HG02798 (cell line): ENCODE measurements around the gene IHH.

Experiments
- ATAC-seq: cut with Tn5 transposase; IDR thresholded peaks from one replicate; pipeline ENCODE4 v1.9.1; 2021; ENCODE audit warnings: mild to moderate bottlenecking; ENCODE audit not compliant: unreplicated experiment, poor library complexity

IHH gene

GRCh38 chr2:219042750-219043149, 18.0 kb downstream of the IHH start:
- no peak for ATAC-seq

GRCh38 chr2:219042157-219042556, 18.6 kb downstream of the IHH start:
- no peak for ATAC-seq

DNA sequence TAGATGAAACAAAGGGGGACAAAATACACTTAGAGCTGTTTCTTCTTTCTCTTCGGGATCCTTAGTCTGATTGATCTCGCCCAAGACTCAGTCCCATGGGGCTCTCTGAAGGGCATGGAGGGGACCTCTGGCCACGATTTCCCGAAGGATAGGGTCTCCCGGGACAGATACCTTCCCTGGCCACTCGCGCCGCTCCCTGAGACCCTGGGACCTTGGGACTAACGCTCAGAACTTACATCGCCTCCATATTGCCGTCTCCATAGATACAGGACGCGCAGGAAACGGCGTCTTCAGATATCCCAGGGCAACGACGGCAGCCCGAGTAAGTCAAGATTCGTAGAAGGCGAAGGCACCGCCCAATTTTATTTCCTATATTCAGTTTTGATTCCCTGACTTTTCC, 19.5 kb downstream of the IHH start, which contains the start of gene CFAP65:
CFAP65 (minus strand) TSS at position 265 of the 400 bp plus-strand sequence. CDS start 2,468 bp downstream, outside the sequence.
- no peak for ATAC-seq

GRCh38 chr2:219038600-219038999, 22.1 kb downstream of the IHH start:
- no peak for ATAC-seq

GRCh38 chr2:219037783-219038499, 22.8 kb downstream of the IHH start:
- ATAC-seq, result no peak

DNA sequence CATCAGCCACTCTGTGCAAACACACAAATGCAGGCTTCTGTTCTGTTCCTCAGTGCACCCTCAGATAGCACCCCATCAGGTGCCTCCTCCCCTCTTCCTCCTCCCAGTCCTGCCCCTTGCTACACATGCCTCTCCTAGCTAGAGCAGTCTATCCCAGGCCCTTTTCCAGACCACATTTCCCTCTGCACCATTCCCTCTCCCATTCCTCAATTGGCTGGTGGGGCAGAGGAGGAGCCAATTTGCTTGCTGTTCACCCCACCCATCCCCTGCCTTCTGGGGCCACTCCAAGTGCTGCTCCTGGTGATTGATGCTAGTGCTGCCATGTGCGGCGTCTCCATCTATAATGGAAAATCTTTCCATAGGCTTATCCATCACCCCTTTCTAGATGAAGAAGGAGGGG, 24.8 kb downstream of the IHH start:
- ATAC-seq, result no peak

DNA sequence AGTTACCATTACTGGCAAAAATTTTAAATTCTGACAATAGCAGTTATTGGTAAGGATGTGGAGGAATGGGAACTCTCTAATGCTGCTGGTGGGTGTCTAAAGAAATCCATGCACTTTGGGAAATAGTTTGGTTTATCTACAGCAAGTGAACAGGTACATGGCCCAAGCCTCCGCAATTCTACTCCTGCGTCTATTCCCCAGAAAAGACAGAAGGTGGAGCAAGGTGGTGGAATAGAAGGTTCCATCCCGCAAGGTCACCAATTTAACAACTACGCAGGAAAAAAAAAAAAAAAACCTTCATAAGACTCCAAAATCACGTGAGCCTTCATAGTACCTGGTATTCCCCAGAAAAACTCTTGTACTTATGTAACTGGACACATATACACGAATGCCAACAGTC, 25.9 kb downstream of the IHH start:
- no peak for ATAC-seq

GRCh38 chr2:219032051-219032745, 28.5 kb downstream of the IHH start:
- no peak for ATAC-seq

GRCh38 chr2:219031005-219031738, 29.5 kb downstream of the IHH start:
- no peak for ATAC-seq

DNA sequence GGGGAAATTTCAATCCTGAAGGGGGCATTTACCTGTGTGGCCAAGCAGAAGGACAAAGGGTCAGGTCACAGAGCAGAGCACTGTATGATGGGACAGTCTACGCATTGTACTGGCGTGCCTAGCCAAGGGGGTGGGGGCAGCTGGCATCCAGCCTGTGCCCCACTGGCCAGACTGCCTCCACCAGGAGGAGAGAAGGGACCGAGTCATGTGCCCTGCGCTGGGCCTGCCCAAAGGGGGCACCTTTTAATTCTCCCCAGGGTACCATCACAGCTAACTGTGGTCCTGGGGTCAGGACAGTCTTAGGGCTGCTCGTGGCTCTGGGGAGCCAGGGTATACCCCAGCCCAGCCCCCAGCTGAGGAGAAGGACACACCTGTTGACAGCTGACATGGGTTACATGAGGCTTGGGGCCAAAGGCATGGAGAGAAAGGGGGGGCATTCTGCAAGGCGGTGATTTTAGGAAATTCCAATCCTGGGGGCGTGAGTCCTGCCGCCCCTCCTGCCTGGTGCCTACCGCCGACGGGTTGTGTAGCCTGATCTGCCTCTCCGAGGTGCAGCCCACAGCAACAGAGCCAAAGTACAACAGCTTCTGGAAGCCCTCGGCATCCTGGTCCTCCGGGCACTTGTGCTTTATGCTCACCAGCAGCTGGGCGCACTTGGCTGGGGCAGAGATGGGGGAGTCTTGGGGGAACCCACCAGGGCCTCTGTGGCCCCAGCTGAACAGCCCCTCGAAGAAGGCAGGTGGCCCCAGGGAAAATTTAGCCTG, 30.4 kb downstream of the IHH start:
- no peak for ATAC-seq

GRCh38 chr2:219029829-219030165, 30.9 kb downstream of the IHH start:
- peak; percentile 75 for ATAC-seq

DNA sequence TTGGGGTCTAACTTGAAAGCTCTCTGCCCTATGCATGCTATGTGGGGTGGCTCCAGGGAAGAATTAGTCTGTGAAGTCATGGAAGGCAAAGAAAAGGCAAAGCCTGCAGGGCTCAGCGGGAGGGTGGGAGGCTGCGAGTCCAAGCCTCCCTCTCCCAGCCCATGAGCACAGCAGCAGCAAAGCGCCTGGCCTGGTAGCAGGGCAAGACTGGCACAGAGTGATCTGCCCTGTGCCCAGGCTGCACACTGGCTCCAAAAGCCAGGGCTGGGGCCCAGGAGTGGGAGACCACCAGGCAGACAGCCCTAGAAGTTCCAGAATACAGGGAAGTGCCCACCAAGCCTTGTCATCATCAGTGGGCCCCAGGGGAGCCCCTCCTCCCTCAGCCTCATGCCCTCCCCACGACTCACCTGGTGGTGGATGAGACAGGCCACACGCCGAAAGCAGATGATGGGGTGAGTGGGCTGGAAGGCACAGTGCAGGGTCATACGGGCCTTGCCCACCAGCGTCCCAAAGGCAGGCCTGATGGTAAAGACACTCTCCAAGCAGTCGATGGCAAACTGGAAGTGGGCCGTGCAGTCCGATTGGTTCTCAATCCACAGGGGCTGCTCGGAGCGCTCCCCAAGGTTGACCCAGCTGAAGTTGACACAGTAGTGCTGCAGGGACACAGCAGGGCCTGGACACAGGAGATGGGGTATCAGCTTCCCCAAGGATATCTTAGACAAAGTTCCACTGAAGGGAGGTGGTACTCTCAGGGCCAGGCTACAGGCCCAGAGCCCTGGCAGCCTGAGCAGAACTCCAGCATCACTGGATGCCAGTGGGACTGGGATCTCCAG, 31.5 kb downstream of the IHH start:
- peak; percentile 8 for ATAC-seq

- ATAC-seq, result no peak
Measured at GRCh38 chr2:219028141-219028540, 32.6 kb downstream of the IHH start.

DNA sequence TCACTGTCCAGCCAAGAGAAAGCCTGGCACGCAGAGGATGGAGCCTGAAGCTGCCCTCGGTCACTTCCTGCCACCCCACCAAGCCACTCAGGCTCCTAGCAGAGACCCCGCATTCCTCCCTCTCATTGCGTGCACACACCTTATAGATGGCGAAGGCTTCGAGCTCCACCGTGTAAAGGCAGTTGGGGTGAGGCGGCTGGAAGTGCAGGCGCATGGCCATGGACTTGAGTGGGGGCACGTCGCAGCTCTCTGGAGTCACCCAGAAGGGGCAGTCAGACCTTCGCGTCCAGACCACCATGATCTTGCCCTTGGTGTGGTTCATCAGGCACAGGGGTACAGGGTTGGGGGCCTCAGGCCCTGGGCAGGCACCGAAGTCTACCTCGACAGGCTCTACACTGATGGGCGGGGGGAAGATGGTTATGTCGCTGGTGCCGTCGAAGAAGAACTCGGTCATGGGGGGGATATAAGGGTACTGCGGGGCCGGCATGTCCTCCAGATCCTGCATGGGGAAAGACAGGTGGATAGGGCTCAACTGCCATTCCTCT, 33.1 kb downstream of the IHH start:
- no peak for ATAC-seq

- no peak for ATAC-seq
Measured at GRCh38 chr2:219026946-219027345, 33.8 kb downstream of the IHH start.

DNA sequence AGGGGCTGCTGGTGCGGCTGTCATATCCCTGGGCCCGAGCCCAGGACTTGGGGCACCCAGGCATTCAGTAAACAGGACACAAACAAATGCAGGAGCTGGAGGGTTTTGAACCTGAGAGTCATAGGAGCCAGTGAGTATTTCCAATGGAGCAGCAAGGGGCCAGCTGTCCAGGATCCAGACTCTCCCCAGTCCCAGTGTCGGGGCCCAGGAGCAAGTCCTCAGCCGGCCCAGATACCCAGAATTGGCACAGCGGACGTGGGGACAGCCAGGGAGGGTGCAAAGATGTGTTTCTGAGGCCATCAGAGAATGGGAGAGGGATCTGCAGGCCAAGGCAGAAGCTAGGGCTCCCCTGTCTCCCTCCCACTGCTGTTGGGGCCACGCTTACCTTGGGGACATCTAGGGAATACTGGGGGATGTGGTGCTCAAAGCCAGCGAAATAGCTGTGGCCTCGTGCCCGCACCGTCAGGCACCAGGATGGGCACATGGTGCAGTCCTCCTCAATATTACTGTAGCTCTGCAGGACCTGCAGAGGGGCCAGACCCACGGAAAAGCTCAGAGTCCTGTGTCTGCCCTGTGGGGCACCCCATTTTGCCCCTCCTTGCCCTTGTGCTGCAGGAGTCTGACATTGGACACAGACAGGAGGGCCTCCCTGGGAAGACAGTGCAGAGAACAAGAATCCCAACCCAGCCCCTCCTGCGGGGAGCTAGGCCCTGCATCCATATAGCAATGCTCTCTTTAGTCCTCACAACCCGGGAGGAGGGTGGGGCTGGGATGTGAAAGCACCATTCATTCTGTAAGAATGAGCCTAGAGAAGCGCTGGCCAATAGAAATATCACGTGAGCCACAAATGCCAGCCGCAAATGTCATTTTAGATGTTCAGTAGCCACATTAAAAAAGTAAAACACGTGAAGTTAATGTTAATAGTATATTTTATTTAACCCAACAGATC, 34.8 kb downstream of the IHH start:
- ATAC-seq, result no peak

DNA sequence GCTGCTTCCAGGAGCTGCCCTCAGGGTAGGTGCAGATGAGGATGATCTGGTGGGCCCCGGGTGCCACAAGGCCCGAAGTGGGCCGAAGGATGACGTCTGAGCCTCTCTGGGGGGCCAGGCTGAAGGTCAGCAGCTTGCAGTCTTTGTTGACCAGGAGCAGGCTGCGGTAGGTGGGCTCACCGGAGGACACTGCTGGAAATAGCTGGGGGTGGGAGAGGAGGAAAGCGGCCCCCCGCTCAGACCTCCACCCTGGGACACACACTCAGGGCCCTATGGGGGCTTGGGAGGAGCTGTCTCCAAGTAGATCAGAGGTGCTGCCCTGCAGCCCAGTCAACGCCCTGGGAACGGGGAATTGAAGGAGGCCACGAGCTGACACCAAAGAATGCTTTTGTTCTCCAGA, 36.7 kb downstream of the IHH start:
- no peak for ATAC-seq

DNA sequence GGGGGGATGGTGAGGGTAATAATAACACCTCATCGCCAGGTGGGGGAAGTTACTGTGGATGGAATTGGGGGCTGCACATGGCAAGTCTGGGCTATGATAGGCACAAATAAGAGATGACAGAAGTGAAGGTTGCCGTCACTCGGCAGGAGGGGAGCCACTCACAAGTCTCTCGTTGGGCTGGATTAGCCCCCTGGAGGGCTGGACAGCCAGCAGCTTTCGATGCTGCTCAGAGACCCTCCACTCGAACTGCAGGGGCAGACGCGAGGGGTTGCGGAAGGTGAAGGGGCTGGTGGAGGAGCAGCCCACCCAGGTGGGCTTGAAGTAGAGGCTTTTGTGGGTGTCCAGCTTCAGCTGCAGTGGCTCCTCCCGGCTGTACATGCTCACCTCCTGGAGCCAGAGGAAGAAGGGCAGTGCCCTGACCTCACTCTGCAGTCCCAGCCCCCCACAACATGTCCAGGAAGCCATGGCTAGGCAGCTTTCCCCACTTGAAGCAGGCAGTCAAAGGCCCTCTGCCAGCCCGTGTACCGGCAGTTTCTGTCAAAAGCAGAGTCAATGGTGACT, 37.6 kb downstream of the IHH start:
- no peak for ATAC-seq
